ENCODE measurements around the gene ZBTB38. TPM values are rescaled to one million over a fixed set of nuclear protein-coding genes. Genes with fewer than 3 reads are reported as not detected.

The ZBTB38 gene
- total RNA-seq, 4 donors from 2014 or later: 143 to 185 (median 165) TPM

- H3K27me3 ChIP-seq: no peaks in the 10 kb centered on the region
- no peaks in the 10 kb centered on the region for H3K9me3 ChIP-seq
- no peaks in the 10 kb centered on the region for H3K36me3 ChIP-seq
- no peak for TF ChIP-seq POLR2A (IDR thresholded peaks at IDR 0.05)
- TF ChIP-seq CTCF (IDR thresholded peaks at IDR 0.05): no peak
- WGBS, 2 donors: 91 to 95% methylated on average over 1 of the region's 1 CpG
- H3K4me1 ChIP-seq: no peaks in the 10 kb centered on the region
- no peak for DNase-seq
- H3K4me3 ChIP-seq (replicated peaks in 1 of 3): no peak overlapping the region
- intact Hi-C loops (cut with DNase I): no loop called here
- no peak overlapping the region for H3K27ac ChIP-seq
Observed at GRCh38 chr3:141341536-141341935, 26.8 kb upstream of the ZBTB38 start.

- Histone ChIP-seq H3K36me3 (no peaks in the 10 kb centered on the region), H3K4me1 (no peaks in the 10 kb centered on the region), H3K27ac (no peak overlapping the region), H3K9me3 (no peaks in the 10 kb centered on the region), H3K27me3 (no peaks in the 10 kb centered on the region), H3K4me3 (replicated peaks in 1 of 3) (no peak overlapping the region)
- 84 to 85% methylated on average over 5 of the region's 5 CpGs for WGBS, 2 donors
- TF ChIP-seq POLR2A (IDR thresholded peaks at IDR 0.05) (no peak), CTCF (IDR thresholded peaks at IDR 0.05) (no peak)
- intact Hi-C loops (cut with DNase I): no loop called here
- DNase-seq: no peak
Observed at GRCh38 chr3:141342386-141342785, 25.9 kb upstream of the ZBTB38 start.

GRCh38 chr3:141343077-141343476, 25.2 kb upstream of the ZBTB38 start:
- Histone ChIP-seq H3K9me3 (no peaks in the 10 kb centered on the region), H3K4me3 (replicated peaks in 1 of 3) (no peak overlapping the region), H3K36me3 (no peaks in the 10 kb centered on the region), H3K27ac (no peak overlapping the region), H3K4me1 (no peaks in the 10 kb centered on the region), H3K27me3 (no peaks in the 10 kb centered on the region)
- DNase-seq: no peak
- intact Hi-C loops (cut with DNase I): no loop called here
- no peak for TF ChIP-seq POLR2A (IDR thresholded peaks at IDR 0.05)
- no peak for TF ChIP-seq CTCF (IDR thresholded peaks at IDR 0.05)
- WGBS, 2 donors: 50 to 83% methylated on average over 2 of the region's 2 CpGs

GRCh38 chr3:141343865-141344271, 24.4 kb upstream of the ZBTB38 start:
- no peak overlapping the region for H3K4me3 ChIP-seq (replicated peaks in 1 of 3)

GRCh38 chr3:141345528-141345927, 22.8 kb upstream of the ZBTB38 start:
- TF ChIP-seq POLR2A (IDR thresholded peaks at IDR 0.05): no peak
- TF ChIP-seq CTCF (IDR thresholded peaks at IDR 0.05): no peak
- no peak overlapping the region for H3K27ac ChIP-seq
- intact Hi-C loops (cut with DNase I): no loop called here
- H3K4me3 ChIP-seq (replicated peaks in 1 of 3): no peak overlapping the region
- WGBS, 2 donors: 83 to 95% methylated on average over 2 of the region's 2 CpGs
- DNase-seq: no peak
- H3K27me3 ChIP-seq: no peaks in the 10 kb centered on the region
- H3K36me3 ChIP-seq: no peaks in the 10 kb centered on the region
- H3K4me1 ChIP-seq: no peaks in the 10 kb centered on the region
- H3K9me3 ChIP-seq: no peaks in the 10 kb centered on the region

More at GRCh38 chr3:141343865-141344271, 24.4 kb upstream of the ZBTB38 start:
- Histone ChIP-seq H3K4me1 (no peaks in the 10 kb centered on the region), H3K27ac (no peak overlapping the region), H3K9me3 (no peaks in the 10 kb centered on the region), H3K36me3 (no peaks in the 10 kb centered on the region), H3K27me3 (no peaks in the 10 kb centered on the region)
- 86% methylated on average over 3 of the region's 3 CpGs for WGBS, 2 donors
- TF ChIP-seq POLR2A (IDR thresholded peaks at IDR 0.05): no peak
- TF ChIP-seq CTCF (IDR thresholded peaks at IDR 0.05): no peak
- intact Hi-C loops (cut with DNase I): no loop called here
- DNase-seq: no peak

Measured in thyroid gland (tissue), 4 donors.